Stomach smooth muscle (tissue), 2 donors: ENCODE results near the gene ADPRM.

Experiments used
- H3K27ac ChIP-seq: one replicate; pipeline ENCODE4 v1.7.0; 2013; ENCODE audit warnings: mild to moderate bottlenecking, low read length, inconsistent platforms
- H3K27me3 ChIP-seq, 2 donors: one replicate each; pipeline ENCODE4 v1.7.0; 2013; ENCODE audit warnings: low read length in 2 of 2; ENCODE audit not compliant: insufficient read depth in 2 of 2, control insufficient read depth in 1 of 2
- H3K36me3 ChIP-seq, 2 donors: one replicate each; pipeline ENCODE4 v1.7.0; 2013; ENCODE audit warnings: low read length in 2 of 2; ENCODE audit not compliant: control insufficient read depth in 2 of 2, insufficient read depth in 2 of 2
- H3K4me1 ChIP-seq: one replicate; pipeline ENCODE4 v1.7.0; 2013; ENCODE audit warnings: low read length; ENCODE audit not compliant: control insufficient read depth, insufficient read depth
- H3K4me3 ChIP-seq, 2 donors: one replicate each; pipeline ENCODE4 v1.7.0; 2013; ENCODE audit warnings: low read length in 2 of 2
- H3K9ac ChIP-seq, 2 donors: one replicate each; pipeline ENCODE4 v1.7.0; 2013; ENCODE audit warnings: low read length in 2 of 2, mild to moderate bottlenecking in 1 of 2
- H3K9me3 ChIP-seq, 2 donors: one replicate each; pipeline ENCODE4 v1.7.0; 2013; ENCODE audit warnings: low read length in 2 of 2; ENCODE audit not compliant: control insufficient read depth in 2 of 2
- donor health status: healthy.
- donor health status: Pancreatic carcinoma.

ADPRM gene

DNA sequence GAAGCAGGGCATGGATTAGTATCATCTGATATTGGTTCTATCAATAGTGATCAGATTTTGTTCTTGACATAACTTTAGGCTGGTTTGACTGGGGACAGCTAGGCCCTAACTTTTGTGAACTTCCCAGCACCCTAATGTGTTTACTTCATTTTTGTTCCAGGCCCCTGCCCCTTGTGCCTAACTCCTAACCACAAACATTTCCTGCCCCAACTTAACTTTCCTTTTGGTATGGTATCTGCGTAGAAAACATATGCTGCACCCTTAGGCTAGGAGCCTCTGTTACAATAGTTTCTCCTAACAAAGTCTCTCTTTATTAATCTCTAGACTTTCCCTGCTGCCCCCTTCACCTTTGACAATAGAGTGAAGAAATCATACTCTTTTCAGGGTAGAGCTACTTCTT is 2.5 kb downstream of the ADPRM start:
- Histone ChIP-seq H3K9ac (no peak overlapping the region), H3K36me3 (peaks cover 1 to 4% of the 10 kb centered on the region in 2 donors), H3K27ac (no peak overlapping the region), H3K27me3 (no peaks in the 10 kb centered on the region), H3K4me1 (peaks cover 4% of the 10 kb centered on the region), H3K4me3 (no peak overlapping the region), H3K9me3 (no peaks in the 10 kb centered on the region)

DNA sequence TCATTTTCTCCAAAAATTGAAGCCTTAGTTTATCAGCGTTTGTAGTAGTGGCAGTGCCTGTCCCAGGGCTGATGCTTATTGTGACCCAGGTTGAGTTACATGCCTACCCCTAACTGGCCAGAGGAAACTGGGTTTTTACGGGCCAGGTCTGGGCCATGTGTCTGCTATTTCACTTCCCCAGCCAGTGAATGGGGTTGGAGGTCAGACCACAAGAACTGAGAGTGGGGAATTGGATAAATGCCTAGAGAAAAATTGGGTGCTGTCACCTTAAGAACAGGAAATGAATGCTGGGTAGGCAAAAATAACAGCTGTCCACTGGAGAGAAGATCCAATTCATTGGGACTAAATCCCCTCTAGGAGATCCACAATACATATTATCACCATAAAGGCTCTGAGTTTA is 5.2 kb downstream of the ADPRM start:
- peaks cover 21 to 23% of the 10 kb centered on the region in 2 donors for H3K36me3 ChIP-seq
- H3K4me1 ChIP-seq, result no peaks in the 10 kb centered on the region
- no peak overlapping the region for H3K27ac ChIP-seq
- no peaks in the 10 kb centered on the region for H3K27me3 ChIP-seq
- H3K4me3 ChIP-seq, result no peak overlapping the region
- H3K9me3 ChIP-seq, result no peaks in the 10 kb centered on the region
- no peak overlapping the region for H3K9ac ChIP-seq

- Histone ChIP-seq H3K36me3 (peaks cover 27 to 38% of the 10 kb centered on the region in 2 donors), H3K9me3 (no peaks in the 10 kb centered on the region), H3K27me3 (no peaks in the 10 kb centered on the region)
These were observed 8.3 kb downstream of the ADPRM start for GRCh38 chr17:10705727-10706126.

DNA sequence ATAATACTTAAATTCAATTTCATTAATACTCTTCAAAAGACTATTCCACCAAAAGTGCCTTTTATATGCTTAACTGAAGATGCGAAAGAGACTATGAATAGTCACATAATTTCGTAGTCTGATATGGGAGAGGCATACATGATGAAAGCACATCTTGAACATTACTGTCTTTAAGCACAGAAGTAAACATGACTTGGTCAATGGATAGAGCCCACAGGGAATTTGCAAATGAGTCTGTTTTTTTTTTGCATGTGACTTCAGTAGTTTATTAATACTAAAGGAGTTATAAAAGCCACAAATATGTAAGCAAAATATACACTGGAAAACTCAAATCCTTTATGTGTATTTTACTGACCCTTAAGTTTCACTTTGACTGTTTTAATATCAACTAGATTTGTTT is 15.9 kb downstream of the ADPRM start:
- Histone ChIP-seq H3K9me3 (no peaks in the 10 kb centered on the region), H3K9ac (no peak overlapping the region), H3K27ac (no peak overlapping the region), H3K4me3 (no peak overlapping the region), H3K36me3 (peaks cover 20 to 28% of the 10 kb centered on the region in 2 donors), H3K4me1 (no peaks in the 10 kb centered on the region), H3K27me3 (no peaks in the 10 kb centered on the region)

More at GRCh38 chr17:10705727-10706126, 8.3 kb downstream of the ADPRM start:
- H3K27ac ChIP-seq, result no peak overlapping the region
- no peaks in the 10 kb centered on the region for H3K4me1 ChIP-seq
- H3K9ac ChIP-seq, result no peak overlapping the region
- no peak overlapping the region for H3K4me3 ChIP-seq

GRCh38 chr17:10716218-10716617 is 18.8 kb downstream of the ADPRM start:
- no peaks in the 10 kb centered on the region for H3K4me1 ChIP-seq
- no peaks in the 10 kb centered on the region for H3K27me3 ChIP-seq
- H3K9ac ChIP-seq, result no peak overlapping the region
- no peaks in the 10 kb centered on the region for H3K9me3 ChIP-seq
- no peak overlapping the region for H3K27ac ChIP-seq
- no peak overlapping the region for H3K4me3 ChIP-seq
- H3K36me3 ChIP-seq, result peaks cover 14 to 18% of the 10 kb centered on the region in 2 donors

DNA sequence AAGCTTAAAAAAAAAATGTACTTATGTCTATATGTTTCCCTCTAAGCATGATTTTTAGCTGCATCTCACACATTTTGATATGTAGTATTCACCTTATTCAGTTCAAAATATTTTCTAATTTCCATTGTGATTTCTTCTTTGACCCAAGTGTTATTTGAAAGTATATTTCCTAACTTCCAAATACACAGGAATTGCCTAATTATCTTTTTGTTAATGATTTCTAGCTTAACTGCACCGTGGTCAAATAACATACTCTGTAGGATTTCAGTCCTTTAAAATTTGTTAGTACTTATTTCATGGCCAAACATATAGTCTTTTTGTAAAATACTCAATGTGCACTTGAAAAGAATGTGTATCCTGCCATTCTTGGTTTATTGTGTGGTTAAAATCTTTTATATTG is 21.2 kb downstream of the ADPRM start:
- Histone ChIP-seq H3K27me3 (no peaks in the 10 kb centered on the region), H3K4me1 (no peaks in the 10 kb centered on the region), H3K9me3 (no peaks in the 10 kb centered on the region), H3K27ac (no peak overlapping the region), H3K9ac (no peak overlapping the region), H3K4me3 (no peak overlapping the region), H3K36me3 (peaks cover 2 to 11% of the 10 kb centered on the region in 2 donors)

DNA sequence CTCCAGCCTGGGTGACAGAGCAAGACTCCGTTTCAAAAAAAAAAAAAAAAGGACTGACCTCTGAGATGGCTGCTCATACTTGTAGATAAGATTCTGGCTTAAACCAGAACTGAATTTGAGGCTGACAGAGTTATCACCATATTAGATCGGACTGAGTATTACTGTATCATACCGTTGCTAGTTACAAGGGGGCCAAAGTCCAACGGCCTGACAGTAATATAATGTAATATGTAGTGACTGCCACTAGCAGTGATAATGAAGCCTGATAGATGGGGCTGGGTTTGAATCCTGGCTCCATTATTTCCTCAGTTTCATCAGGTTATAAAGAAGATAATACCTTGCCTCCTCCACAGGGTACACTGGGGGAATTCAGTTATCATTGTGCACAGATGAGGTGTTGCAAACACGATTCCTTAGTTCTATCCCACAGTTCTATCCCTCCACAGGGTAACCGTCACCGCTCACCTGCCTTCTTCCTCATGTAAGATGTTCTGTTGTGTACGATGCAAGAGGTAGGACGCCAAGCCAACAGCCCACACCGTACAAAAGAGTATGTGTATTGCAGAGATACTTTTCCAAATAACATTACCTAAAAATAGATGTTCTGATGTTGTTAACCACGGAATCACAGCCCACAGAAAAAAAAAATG is 27.3 kb downstream of the ADPRM start:
- H3K9me3 ChIP-seq, result no peaks in the 10 kb centered on the region
- H3K4me3 ChIP-seq, result no peak overlapping the region
- peaks cover 20 to 21% of the 10 kb centered on the region in 2 donors for H3K36me3 ChIP-seq
- H3K4me1 ChIP-seq, result no peaks in the 10 kb centered on the region
- no peak overlapping the region for H3K9ac ChIP-seq
- H3K27me3 ChIP-seq, result no peaks in the 10 kb centered on the region
- H3K27ac ChIP-seq, result no peak overlapping the region

GRCh38 chr17:10725262-10725661 is 27.9 kb downstream of the ADPRM start:
- Histone ChIP-seq H3K27me3 (no peaks in the 10 kb centered on the region), H3K9ac (no peak overlapping the region), H3K9me3 (no peaks in the 10 kb centered on the region), H3K4me1 (no peaks in the 10 kb centered on the region), H3K36me3 (peaks cover 20 to 21% of the 10 kb centered on the region in 2 donors), H3K4me3 (no peak overlapping the region), H3K27ac (no peak overlapping the region)

DNA sequence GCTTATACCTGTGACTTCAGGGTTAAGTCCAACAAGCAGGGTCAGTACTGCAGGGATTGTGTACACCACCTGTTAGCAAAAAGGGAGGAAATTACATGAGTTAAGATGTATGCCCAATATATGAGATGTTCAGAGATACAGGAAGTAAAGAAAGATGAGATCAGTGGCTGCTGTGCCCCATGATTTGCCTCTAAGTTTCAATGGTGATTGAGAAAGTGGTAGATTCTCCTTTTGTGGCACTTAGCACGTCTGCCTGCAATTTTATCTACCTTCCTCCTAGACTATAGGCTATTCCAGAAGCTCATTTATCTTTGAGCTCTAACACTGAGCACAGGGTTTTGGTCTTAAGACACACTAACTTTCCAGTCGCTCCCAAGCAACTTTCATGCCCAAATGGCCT is 28.8 kb downstream of the ADPRM start:
- Histone ChIP-seq H3K36me3 (peaks cover 20 to 21% of the 10 kb centered on the region in 2 donors), H3K9ac (no peak overlapping the region), H3K4me3 (no peak overlapping the region), H3K27me3 (no peaks in the 10 kb centered on the region), H3K9me3 (no peaks in the 10 kb centered on the region), H3K4me1 (no peaks in the 10 kb centered on the region), H3K27ac (no peak overlapping the region)

- Histone ChIP-seq H3K4me1 (no peaks in the 10 kb centered on the region), H3K27ac (no peak overlapping the region), H3K27me3 (no peaks in the 10 kb centered on the region), H3K9me3 (no peaks in the 10 kb centered on the region), H3K4me3 (no peak overlapping the region), H3K36me3 (peaks cover 20 to 21% of the 10 kb centered on the region in 2 donors), H3K9ac (no peak overlapping the region)
These were observed 29.8 kb downstream of the ADPRM start for GRCh38 chr17:10727192-10727591.

GRCh38 chr17:10728331-10728892 is 31.0 kb downstream of the ADPRM start:
- Histone ChIP-seq H3K27ac (peak overlapping the region; percentile 88), H3K9ac (peak overlapping the region in 1 of 2 donors; percentile 82)

More at GRCh38 chr17:10728331-10728892, 31.0 kb downstream of the ADPRM start:
- no peak overlapping the region for H3K4me3 ChIP-seq
- no peaks in the 10 kb centered on the region for H3K9me3 ChIP-seq
- H3K36me3 ChIP-seq, result peaks cover 11 to 19% of the 10 kb centered on the region in 2 donors
- H3K27me3 ChIP-seq, result no peaks in the 10 kb centered on the region
- no peaks in the 10 kb centered on the region for H3K4me1 ChIP-seq
